ENCODE results near the gene FLRT1. TPM values are rescaled to one million over a fixed set of nuclear protein-coding genes. Genes with fewer than 3 reads are reported as not detected.

The FLRT1 gene
- total RNA-seq, 1 experiment from 2014 or later = 0.44 TPM

DNA sequence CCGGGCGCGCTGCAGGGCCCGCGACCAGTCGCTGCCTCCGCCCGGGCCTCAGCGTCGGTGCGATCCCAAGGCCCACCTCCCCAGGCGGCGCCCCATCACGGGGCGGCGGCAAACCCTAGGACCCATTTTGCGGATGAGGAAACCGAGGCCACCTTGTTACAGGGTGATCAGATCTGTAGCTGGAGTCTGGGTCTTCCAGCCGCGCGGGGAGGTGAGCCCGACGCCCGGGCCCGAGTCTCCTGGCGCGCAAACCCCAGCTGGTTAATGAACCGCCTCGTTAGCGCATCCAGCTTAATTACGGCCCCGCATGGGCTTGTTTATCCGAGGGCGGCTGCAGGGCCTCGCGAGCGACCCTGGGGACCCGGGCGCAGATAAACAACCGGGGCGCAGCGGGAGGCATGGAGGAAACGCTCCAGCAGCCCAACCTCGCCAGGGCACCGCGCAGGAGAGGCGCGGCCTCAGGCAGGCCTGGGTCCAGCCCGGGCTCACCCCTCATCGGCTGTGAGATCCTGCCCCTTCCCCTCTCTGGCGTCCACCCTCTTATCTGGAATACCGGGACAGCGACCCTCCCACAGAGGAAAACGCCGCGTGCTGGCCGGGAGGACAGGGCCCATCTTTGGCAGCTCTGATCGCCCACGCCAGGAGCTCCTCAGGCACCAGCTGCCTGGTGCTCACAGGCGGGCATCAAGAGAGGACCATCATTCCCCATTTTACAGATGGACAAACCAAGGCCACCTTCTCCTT lies 34.8 kb upstream of the FLRT1 start:
- Histone ChIP-seq H3K4me2 (no peak overlapping the region), H2AFZ (no peak overlapping the region), H3K36me3 (ENCODE audit: low read depth) (peaks cover 9% of the 10 kb centered on the region; the same call in 1 of the 2 replicates), H3K9me2 (ENCODE audit: insufficient read depth) (no peaks in the 10 kb centered on the region), H3F3A (ENCODE audit: insufficient read depth, low read depth) (peaks cover 21% of the 10 kb centered on the region; the same call in 1 of the 2 replicates), H4K20me1 (ENCODE audit: insufficient read depth) (peaks cover 79% of the 10 kb centered on the region), H3K9me3 (ENCODE audit: insufficient read depth, low read depth) (no peaks in the 10 kb centered on the region), H3K4me1 (replicated peaks; ENCODE audit: insufficient read depth) (no peaks in the 10 kb centered on the region), H3K27ac (no peak overlapping the region), H3K4me3 (no peak overlapping the region), H3K79me2 (ENCODE audit: low read depth) (no peaks in the 10 kb centered on the region), H3K27me3 (ENCODE audit: insufficient read depth, low read depth) (no peaks in the 10 kb centered on the region)
- intact Hi-C loops (cut with micrococcal nuclease; ENCODE audit: unreplicated experiment) = no loop called here
- DNase-seq = no peak
- no TSS peak for BruUV-seq (replicated peaks)
- no peak for TF ChIP-seq EZH2 (IDR thresholded peaks at IDR 0.05; ENCODE audit: low read depth)
- TF ChIP-seq, protein P1, sequence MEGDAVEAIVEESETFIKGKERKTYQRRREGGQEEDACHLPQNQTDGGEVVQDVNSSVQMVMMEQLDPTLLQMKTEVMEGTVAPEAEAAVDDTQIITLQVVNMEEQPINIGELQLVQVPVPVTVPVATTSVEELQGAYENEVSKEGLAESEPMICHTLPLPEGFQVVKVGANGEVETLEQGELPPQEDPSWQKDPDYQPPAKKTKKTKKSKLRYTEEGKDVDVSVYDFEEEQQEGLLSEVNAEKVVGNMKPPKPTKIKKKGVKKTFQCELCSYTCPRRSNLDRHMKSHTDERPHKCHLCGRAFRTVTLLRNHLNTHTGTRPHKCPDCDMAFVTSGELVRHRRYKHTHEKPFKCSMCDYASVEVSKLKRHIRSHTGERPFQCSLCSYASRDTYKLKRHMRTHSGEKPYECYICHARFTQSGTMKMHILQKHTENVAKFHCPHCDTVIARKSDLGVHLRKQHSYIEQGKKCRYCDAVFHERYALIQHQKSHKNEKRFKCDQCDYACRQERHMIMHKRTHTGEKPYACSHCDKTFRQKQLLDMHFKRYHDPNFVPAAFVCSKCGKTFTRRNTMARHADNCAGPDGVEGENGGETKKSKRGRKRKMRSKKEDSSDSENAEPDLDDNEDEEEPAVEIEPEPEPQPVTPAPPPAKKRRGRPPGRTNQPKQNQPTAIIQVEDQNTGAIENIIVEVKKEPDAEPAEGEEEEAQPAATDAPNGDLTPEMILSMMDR (conservative IDR thresholded peaks at IDR 0.05) = no peak
- ChIA-PET CTCF (no interaction called here), POLR2A (ENCODE audit: unreplicated experiment) (no interaction called here)

DNA sequence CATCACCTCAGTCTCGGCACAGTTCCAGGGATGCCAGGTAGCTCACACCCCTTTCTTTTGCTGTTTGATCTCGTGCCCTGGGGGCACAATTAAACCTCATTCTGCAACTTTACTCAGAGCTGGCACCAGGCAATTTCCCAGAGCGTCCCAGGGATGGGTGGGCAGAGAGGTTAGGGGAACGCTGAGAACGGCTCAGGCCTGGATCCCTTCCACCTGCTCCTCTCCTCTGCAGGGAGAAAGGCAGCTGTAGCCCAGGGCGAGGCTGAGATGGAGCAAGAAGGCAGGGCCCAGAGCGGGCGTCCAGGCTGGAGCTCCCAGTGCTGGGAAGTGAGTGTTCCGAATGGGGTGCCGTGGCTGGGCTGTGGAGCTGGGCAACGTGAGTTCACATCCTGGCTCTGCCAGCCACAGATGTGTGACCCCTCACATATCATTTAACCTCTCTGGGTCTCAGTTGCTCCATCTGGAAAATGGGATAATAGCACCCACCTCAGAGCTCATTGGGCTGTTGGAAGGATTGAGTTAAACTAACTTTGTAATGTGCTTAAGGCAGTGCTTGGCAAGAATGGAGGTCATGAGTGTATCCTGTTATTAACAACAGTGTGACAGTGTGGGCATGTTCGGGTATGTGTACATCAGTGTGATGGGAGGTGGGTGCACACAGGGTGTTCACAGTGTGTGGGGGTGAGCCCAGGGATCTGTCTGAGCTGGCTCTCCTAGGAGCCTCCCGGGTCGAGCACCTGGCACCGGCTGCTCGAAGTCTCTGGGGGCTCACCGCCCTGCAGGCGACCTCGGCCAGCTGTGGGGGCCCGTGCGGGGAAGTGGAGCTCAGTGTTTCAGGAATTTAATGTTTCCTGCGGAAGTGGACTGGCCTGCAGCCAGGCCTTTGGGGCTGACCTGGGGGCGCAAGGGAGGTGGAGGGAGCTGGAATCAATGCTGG lies 34.0 kb upstream of the FLRT1 start:
- DNase-seq = no peak
- TF ChIP-seq EZH2 (IDR thresholded peaks at IDR 0.05; ENCODE audit: low read depth) = no peak
- TF ChIP-seq, protein P1 (conservative IDR thresholded peaks at IDR 0.05) = no peak

DNA sequence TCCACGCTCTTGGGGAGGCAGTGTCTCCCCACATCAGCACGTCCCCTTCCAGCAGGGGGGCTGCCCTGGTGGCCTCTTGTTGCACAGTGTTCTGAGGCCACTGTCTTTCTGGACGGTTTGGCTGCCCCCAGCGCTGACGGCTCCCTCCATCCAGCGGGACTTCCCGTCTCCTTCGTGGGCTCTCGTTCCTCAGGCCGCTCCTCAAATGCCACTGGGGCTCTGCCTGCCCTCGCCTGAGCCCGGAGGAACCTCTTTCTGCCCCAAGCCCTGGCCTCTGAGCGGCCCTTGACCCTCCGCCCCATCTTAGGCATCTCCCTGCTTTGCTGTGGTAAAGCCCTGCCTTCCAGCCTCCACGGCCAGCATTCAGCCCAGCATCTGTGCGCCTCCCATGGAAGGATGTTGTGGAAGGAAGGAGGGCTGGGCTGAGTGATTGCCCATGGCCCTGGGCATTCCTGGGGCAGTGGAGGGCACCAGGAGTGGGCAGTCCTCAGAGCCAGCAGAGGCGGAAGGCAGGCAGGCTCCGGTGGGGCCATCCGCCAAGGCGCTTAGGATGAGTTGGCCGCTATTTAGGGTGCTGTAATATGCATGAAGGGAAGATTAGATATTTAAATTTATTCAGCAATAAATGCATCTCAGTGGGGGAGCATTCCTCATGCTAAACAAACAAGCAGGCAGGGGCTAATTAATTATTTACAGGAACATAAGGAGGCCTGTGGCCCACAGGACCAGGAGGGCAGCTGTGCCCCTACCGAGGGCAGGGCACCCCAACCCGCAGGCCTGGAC lies 31.7 kb upstream of the FLRT1 start:
- POLR2A ChIA-PET (ENCODE audit: unreplicated experiment) = no interaction called here
- no peaks in the 10 kb centered on the region for H3K4me1 ChIP-seq (replicated peaks; ENCODE audit: insufficient read depth)
- no peaks in the 10 kb centered on the region for H3K36me3 ChIP-seq (ENCODE audit: low read depth)
- no peaks in the 10 kb centered on the region for H3K9me3 ChIP-seq (ENCODE audit: insufficient read depth, low read depth)
- intact Hi-C loops (cut with micrococcal nuclease; ENCODE audit: unreplicated experiment) = no loop called here
- no peak overlapping the region for H2AFZ ChIP-seq
- H3K27ac ChIP-seq = no peak overlapping the region
- H3K27me3 ChIP-seq (ENCODE audit: insufficient read depth, low read depth) = no peaks in the 10 kb centered on the region
- CTCF ChIA-PET = no interaction called here
- no peaks in the 10 kb centered on the region for H3K79me2 ChIP-seq (ENCODE audit: low read depth)
- H4K20me1 ChIP-seq (ENCODE audit: insufficient read depth) = peaks cover 79% of the 10 kb centered on the region
- H3K4me3 ChIP-seq = no peak overlapping the region
- no peaks in the 10 kb centered on the region for H3K9me2 ChIP-seq (ENCODE audit: insufficient read depth)
- no peak overlapping the region for H3K4me2 ChIP-seq
- TF ChIP-seq, protein P1 (conservative IDR thresholded peaks at IDR 0.05) = no peak
- TF ChIP-seq EZH2 (IDR thresholded peaks at IDR 0.05; ENCODE audit: low read depth) = no peak
- no TSS peak for BruUV-seq (replicated peaks)
- no peak for DNase-seq
- peaks cover 21% of the 10 kb centered on the region; the same call in 1 of the 2 replicates for H3F3A ChIP-seq (ENCODE audit: insufficient read depth, low read depth)

More for the DNA sequence above, 34.0 kb upstream of the FLRT1 start:
- Histone ChIP-seq H3K36me3 (ENCODE audit: low read depth) (peaks cover 5% of the 10 kb centered on the region; the same call in 1 of the 2 replicates), H3K4me3 (no peak overlapping the region), H3K9me3 (ENCODE audit: insufficient read depth, low read depth) (no peaks in the 10 kb centered on the region), H3K27ac (no peak overlapping the region), H3K4me1 (replicated peaks; ENCODE audit: insufficient read depth) (no peaks in the 10 kb centered on the region), H3F3A (ENCODE audit: insufficient read depth, low read depth) (peaks cover 21% of the 10 kb centered on the region; the same call in 1 of the 2 replicates), H3K79me2 (ENCODE audit: low read depth) (no peaks in the 10 kb centered on the region), H4K20me1 (ENCODE audit: insufficient read depth) (peaks cover 79% of the 10 kb centered on the region), H2AFZ (no peak overlapping the region), H3K9me2 (ENCODE audit: insufficient read depth) (no peaks in the 10 kb centered on the region), H3K4me2 (no peak overlapping the region), H3K27me3 (ENCODE audit: insufficient read depth, low read depth) (no peaks in the 10 kb centered on the region)
- intact Hi-C loops (cut with micrococcal nuclease; ENCODE audit: unreplicated experiment) = no loop called here
- ChIA-PET CTCF (interaction anchor here (0.7 kb wide), 1 partner anchor 185 kb away, joined by 4 read pairs; no protein-coding TSS in a partner anchor), POLR2A (ENCODE audit: unreplicated experiment) (interaction anchor here (0.6 to 0.7 kb wide), 4 partner anchors 14 to 303 kb away, joined by 3 to 10 read pairs (median 4); partner anchors contain the start of gene ESRRA)
- BruUV-seq (replicated peaks) = no TSS peak
